NCI-H524 treated with DMSO at 0.1 percent for 48 hours (cell line): ENCODE results near the gene ENTPD1.

ENCODE experiments used
- DNase-seq: peaks from one replicate; lab custom pipeline; 2025; lab: John Stamatoyannopoulos, UW

The ENTPD1 gene

GRCh38 chr10:95831076-95831475 is 75.1 kb downstream of the ENTPD1 start:
- DNase-seq = no peak

- no peak for DNase-seq
Observed at GRCh38 chr10:95831515-95831914, 75.6 kb downstream of the ENTPD1 start.

- no peak for DNase-seq
Observed at GRCh38 chr10:95832216-95833041, 76.5 kb downstream of the ENTPD1 start.

- DNase-seq = no peak
Observed at GRCh38 chr10:95833042-95833610, 77.2 kb downstream of the ENTPD1 start.

- DNase-seq = no peak
Observed at GRCh38 chr10:95834406-95834805, 78.4 kb downstream of the ENTPD1 start.

- DNase-seq = no peak
Observed at GRCh38 chr10:95835149-95835860, 79.3 kb downstream of the ENTPD1 start.

GRCh38 chr10:95835911-95836310 is 79.9 kb downstream of the ENTPD1 start:
- DNase-seq = no peak

- no peak for DNase-seq
Observed at GRCh38 chr10:95836610-95837355, 80.8 kb downstream of the ENTPD1 start.

GRCh38 chr10:95837356-95837776 is 81.4 kb downstream of the ENTPD1 start:
- DNase-seq = no peak

GRCh38 chr10:95837783-95838182 is 81.8 kb downstream of the ENTPD1 start:
- no peak for DNase-seq

GRCh38 chr10:95840121-95840520 is 84.2 kb downstream of the ENTPD1 start:
- no peak for DNase-seq

GRCh38 chr10:95840681-95841080 is 84.7 kb downstream of the ENTPD1 start:
- no peak for DNase-seq

GRCh38 chr10:95841661-95842498 is 85.9 kb downstream of the ENTPD1 start:
- no peak for DNase-seq

- DNase-seq = no peak
Observed at GRCh38 chr10:95845411-95845810, 89.4 kb downstream of the ENTPD1 start.

- no peak for DNase-seq
Observed at GRCh38 chr10:95847007-95847406, 91.0 kb downstream of the ENTPD1 start.

- DNase-seq = no peak
Observed at GRCh38 chr10:95848841-95849240, 92.9 kb downstream of the ENTPD1 start.

- no peak for DNase-seq
Observed at GRCh38 chr10:95850791-95851190, 94.8 kb downstream of the ENTPD1 start.

GRCh38 chr10:95860166-95860940 is 104.4 kb downstream of the ENTPD1 start:
- no peak for DNase-seq

- no peak for DNase-seq
Observed at GRCh38 chr10:95861386-95861785, 105.4 kb downstream of the ENTPD1 start.
